DND-41 (cell line): ENCODE measurements around the gene MMP28.

Source experiments
- ATAC-seq: fragments of 200-7000 bp; cut with Tn5 transposase; 3 replicates; pipeline ENCODE4 v1.9.1; 2021; ENCODE audit warnings: low read depth; ENCODE audit not compliant: insufficient read depth
- DNase-seq: peaks from one replicate; pipeline ENCODE4 v3.0.0-alpha.2; 2020
- H2AFZ ChIP-seq: 2 replicates; pipeline ENCODE4 v1.6.0; 2012; ENCODE audit warnings: low read depth, low read length
- H3K27ac ChIP-seq: 2 replicates; pipeline ENCODE4 v1.5.1; 2012; ENCODE audit warnings: low read length, inconsistent platforms
- H3K27me3 ChIP-seq: fragments of 200-600 bp; sonication (generic); 2 replicates; pipeline ENCODE4 v1.6.0; 2012; ENCODE audit warnings: low read length, mild to moderate bottlenecking, inconsistent platforms; ENCODE audit not compliant: insufficient read depth, poor library complexity
- H3K36me3 ChIP-seq: 2 replicates; pipeline ENCODE4 v1.5.1; 2012; ENCODE audit warnings: low read length, inconsistent platforms; ENCODE audit not compliant: insufficient read depth
- H3K4me1 ChIP-seq: 2 replicates; pipeline ENCODE4 v1.5.1; 2012; ENCODE audit warnings: mild to moderate bottlenecking, low read length; ENCODE audit not compliant: insufficient read depth
- H3K4me2 ChIP-seq: 2 replicates; pipeline ENCODE4 v1.6.0; 2012; ENCODE audit warnings: mild to moderate bottlenecking, moderate library complexity, low read length, inconsistent platforms; ENCODE audit not compliant: insufficient read depth
- H3K4me3 ChIP-seq, 2 experiments: fragments of 200-600 bp in 1 of 2; shearing (Covaris generic) in 1 of 2; 2 replicates each; pipeline ENCODE4 v1.5.1; 2012 to 2016; ENCODE audit warnings: inconsistent platforms in 2 of 2, low read length in 2 of 2, mild to moderate bottlenecking in 2 of 2, low read depth in 1 of 2, moderate library complexity in 1 of 2
- H3K79me2 ChIP-seq: 2 replicates; pipeline ENCODE4 v1.6.0; 2012; ENCODE audit warnings: low read length, inconsistent platforms; ENCODE audit not compliant: insufficient read depth
- H3K9ac ChIP-seq: 2 replicates; pipeline ENCODE4 v1.6.0; 2012; ENCODE audit warnings: low read depth, mild to moderate bottlenecking, inconsistent platforms, low read length, moderate library complexity
- H3K9me3 ChIP-seq: 2 replicates; pipeline ENCODE4 v1.5.1; 2012; ENCODE audit warnings: low read length, moderate library complexity, mild to moderate bottlenecking, inconsistent platforms; ENCODE audit not compliant: insufficient read depth, severe bottlenecking
- H4K20me1 ChIP-seq: 2 replicates; pipeline ENCODE4 v1.6.0; 2012; ENCODE audit warnings: low read length; ENCODE audit not compliant: insufficient read depth
- EZH2 ChIP-seq: IDR thresholded peaks from 3 replicates; pipeline ENCODE4 v1.6.1; 2012; ENCODE audit warnings: borderline replicate concordance, low read depth, mild to moderate bottlenecking, moderate library complexity, low read length, inconsistent platforms; ENCODE audit not compliant: severe bottlenecking
- TF ChIP-seq, protein P1 (sequence below): IDR thresholded peaks from 2 replicates; pipeline ENCODE4 v1.5.1; 2012; ENCODE audit warnings: borderline replicate concordance, low read length, moderate library complexity, mild to moderate bottlenecking; ENCODE audit not compliant: poor library complexity, severe bottlenecking; ENCODE audit errors: extremely low read depth

The MMP28 gene

DNA sequence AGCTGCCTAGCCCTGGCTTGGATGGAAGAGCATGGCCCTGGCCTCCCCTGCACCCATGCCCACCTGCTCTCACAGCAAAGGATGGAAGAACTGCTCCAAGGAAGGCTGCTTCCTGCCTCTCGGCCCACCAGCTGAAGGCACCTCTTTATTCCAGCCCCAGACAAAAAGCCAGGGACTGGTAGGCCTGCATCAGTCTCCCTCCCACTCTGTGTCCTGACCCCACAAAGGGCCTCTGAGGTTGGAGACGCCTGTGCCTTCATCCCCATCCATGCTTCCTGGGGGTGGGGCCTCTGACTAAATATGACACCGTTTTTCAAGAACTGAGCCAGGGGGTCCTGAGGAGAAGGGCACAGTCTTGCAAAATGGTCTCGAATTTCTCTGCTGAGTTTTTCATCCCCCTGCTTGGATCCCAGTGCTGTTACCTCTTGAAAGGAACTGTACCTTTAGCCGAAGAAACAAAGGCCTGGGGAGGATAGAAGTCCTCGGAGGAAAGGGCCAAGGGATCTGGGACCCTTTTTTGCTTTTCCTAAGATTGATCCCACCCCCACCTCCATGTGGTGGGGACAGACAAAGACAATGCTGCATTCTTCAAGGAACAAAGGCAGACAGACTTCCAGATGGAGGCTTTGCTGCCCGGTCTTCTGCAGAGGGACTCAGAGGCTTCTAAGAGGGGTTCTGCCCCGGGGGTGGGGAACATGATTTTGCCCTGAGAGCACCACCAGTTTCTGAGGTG lies 29.5 kb downstream of the MMP28 start:
- peaks cover 3% of the 10 kb centered on the region; the same call in 1 of the 2 replicates for H4K20me1 ChIP-seq
- H3K36me3 ChIP-seq, result no peaks in the 10 kb centered on the region
- H3K4me3 ChIP-seq, result no peak overlapping the region
- no peak for ATAC-seq
- H3K27me3 ChIP-seq, result no peaks in the 10 kb centered on the region
- H3K27ac ChIP-seq, result no peak overlapping the region
- no peaks in the 10 kb centered on the region for H3K9me3 ChIP-seq
- no peak overlapping the region for H3K4me2 ChIP-seq
- peaks cover 22% of the 10 kb centered on the region for H3K4me1 ChIP-seq
- DNase-seq, result no peak
- peak overlapping the region; percentile 13; the same call in 1 of the 2 replicates for H2AFZ ChIP-seq
- H3K79me2 ChIP-seq, result no peaks in the 10 kb centered on the region
- TF ChIP-seq, protein P1, sequence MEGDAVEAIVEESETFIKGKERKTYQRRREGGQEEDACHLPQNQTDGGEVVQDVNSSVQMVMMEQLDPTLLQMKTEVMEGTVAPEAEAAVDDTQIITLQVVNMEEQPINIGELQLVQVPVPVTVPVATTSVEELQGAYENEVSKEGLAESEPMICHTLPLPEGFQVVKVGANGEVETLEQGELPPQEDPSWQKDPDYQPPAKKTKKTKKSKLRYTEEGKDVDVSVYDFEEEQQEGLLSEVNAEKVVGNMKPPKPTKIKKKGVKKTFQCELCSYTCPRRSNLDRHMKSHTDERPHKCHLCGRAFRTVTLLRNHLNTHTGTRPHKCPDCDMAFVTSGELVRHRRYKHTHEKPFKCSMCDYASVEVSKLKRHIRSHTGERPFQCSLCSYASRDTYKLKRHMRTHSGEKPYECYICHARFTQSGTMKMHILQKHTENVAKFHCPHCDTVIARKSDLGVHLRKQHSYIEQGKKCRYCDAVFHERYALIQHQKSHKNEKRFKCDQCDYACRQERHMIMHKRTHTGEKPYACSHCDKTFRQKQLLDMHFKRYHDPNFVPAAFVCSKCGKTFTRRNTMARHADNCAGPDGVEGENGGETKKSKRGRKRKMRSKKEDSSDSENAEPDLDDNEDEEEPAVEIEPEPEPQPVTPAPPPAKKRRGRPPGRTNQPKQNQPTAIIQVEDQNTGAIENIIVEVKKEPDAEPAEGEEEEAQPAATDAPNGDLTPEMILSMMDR, result no peak
- no peak for TF ChIP-seq EZH2
- H3K9ac ChIP-seq, result no peak overlapping the region

DNA sequence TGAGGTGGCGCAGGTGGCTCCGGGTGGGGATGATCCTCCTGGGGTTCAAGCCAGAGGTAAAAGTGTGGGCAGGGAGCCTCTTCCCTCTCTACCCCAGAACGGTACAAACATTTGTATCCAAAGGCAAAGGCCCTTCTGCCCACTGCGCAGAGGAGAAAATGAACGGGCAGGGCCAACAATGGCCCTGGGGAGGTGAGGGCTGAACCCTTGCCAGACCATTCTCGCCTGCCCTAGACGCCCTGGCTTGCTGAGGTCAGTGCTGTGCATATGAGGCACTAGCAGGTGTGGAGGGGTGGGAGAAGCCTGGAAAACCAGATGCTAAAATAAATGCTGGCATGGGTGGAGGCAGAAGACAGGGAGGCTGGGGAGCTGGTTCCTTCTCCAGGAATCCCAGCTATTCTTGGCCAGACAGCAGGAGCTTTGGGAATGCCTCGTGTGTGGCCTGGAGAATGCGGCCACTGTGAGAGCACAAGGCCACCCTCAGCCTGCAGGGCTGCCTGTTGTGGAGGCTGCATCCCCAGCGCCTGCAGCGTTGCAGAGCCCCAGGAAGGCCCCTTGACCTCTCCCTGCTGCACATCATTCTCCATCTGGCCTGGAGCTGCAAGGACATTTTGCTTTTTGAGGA lies 30.2 kb downstream of the MMP28 start:
- Histone ChIP-seq H3K27me3 (no peaks in the 10 kb centered on the region), H3K4me2 (peak overlapping the region; percentile 100), H3K9ac (peak overlapping the region; percentile 67), H3K27ac (0 out of 2 replicates have a peak overlapping the region, but pooled peaks have one; percentile 77), H3K79me2 (no peaks in the 10 kb centered on the region), H3K4me1 (peaks cover 22% of the 10 kb centered on the region), H3K9me3 (no peaks in the 10 kb centered on the region), H2AFZ (peak overlapping the region; percentile 88), H4K20me1 (peaks cover 3% of the 10 kb centered on the region; the same call in 1 of the 2 replicates), H3K4me3 (peak overlapping the region; percentile 17 to 79; a peak in 3 of 4 replicates), H3K36me3 (no peaks in the 10 kb centered on the region)
- no peak for DNase-seq
- no peak for ATAC-seq
- TF ChIP-seq, protein P1, result no peak
- no peak for TF ChIP-seq EZH2

DNA sequence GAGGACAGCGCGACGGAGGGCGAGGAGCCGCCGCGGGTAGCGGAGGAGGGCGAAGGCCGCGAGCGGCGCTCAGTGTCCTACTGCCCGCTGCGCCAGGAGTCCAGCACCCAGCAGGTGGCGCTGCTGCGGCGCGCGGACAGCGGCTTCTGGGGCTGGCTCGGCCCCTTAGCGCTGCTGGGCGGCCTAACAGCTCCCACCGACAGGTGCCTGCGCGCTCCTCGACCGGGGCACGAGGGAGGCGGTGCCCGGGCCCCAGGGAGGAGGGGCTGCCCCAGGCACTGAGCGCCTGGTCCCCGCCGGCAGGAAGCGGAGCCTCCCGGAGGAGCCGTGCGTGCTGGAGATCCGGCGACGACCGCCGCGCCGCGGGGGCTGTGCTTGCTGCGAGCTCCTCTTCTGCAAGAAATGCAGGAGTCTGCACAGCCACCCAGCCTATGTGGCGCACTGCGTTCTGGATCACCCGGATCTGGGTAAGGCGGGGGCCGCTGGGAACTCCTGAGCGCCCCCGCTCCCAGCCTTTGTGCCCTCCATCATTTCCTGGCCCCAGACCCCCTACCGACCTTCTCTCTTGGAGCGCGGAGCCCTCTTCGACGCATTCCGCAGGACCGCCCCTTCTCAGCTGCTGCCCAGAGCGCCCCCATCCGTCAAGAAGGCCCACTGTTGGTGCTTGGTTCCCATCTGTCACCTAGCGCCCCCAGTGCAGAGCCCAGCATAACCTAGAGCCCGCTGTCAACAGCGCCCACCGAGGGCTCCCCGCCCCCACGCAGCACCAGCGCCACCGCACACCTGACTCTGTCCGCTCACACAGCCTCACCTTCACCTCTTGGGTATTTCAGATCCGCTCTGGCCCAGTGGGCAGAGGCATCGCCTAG lies 31.1 kb downstream of the MMP28 start:
- peak; percentile 90 for DNase-seq
- H3K27ac ChIP-seq, result peak overlapping the region; percentile 77
- peaks cover 3% of the 10 kb centered on the region; the same call in 1 of the 2 replicates for H4K20me1 ChIP-seq
- no peaks in the 10 kb centered on the region for H3K79me2 ChIP-seq
- H3K9me3 ChIP-seq, result no peaks in the 10 kb centered on the region
- H3K4me3 ChIP-seq, result peak overlapping the region; percentile 17 to 79; a peak in 3 of 4 replicates
- peak overlapping the region; percentile 67 for H3K9ac ChIP-seq
- H3K4me2 ChIP-seq, result peak overlapping the region; percentile 100
- H3K36me3 ChIP-seq, result no peaks in the 10 kb centered on the region
- peaks cover 22% of the 10 kb centered on the region for H3K4me1 ChIP-seq
- no peaks in the 10 kb centered on the region for H3K27me3 ChIP-seq
- peak; percentile 91 for ATAC-seq
- peak overlapping the region; percentile 88 for H2AFZ ChIP-seq
- TF ChIP-seq, protein P1, result peak; percentile 95
- no peak for TF ChIP-seq EZH2
